K562 (cell line): ENCODE data around the gene SLC34A3.

Experiments
- BACH1 ChIP-seq: fragments of 200-800 bp; sonication (Bioruptor generic); IDR thresholded peaks from 2 replicates; pipeline ENCODE4 v1.6.1; 2016; ENCODE audit warnings: missing genetic modification characterization, missing compliant biosample characterization
- BRD4 ChIP-seq: fragments of 200-600 bp; sonication (generic); IDR thresholded peaks from 2 replicates; pipeline ENCODE4 v1.6.1; 2017; ENCODE audit warnings: inconsistent platforms
- EGR1 ChIP-seq: fragments of 450-650 bp; conservative IDR thresholded peaks from 2 replicates; pipeline ENCODE4 v1.6.1; 2017; ENCODE audit warnings: mild to moderate bottlenecking
- MYC ChIP-seq, 2 experiments: fragments of 250-450 bp in 1 of 2; sonication (Bioruptor Pico) in 1 of 2; IDR thresholded peaks; 2 replicates each; pipeline versions ENCODE4 v1.5.1 to v1.6.1; 2012 to 2021; ENCODE audit warnings: low read depth in 2 of 2, borderline replicate concordance in 1 of 2, improper control_type of control experiment in 1 of 2, low read length in 1 of 2, mild to moderate bottlenecking in 1 of 2, moderate library complexity in 1 of 2
- PHB ChIP-seq: fragments of 250-450 bp; sonication (Bioruptor Pico); IDR thresholded peaks from 2 replicates; pipeline ENCODE4 v1.5.0; 2021
- PHB2 ChIP-seq: fragments of 450-650 bp; IDR thresholded peaks from 2 replicates; pipeline ENCODE4 v1.6.1; 2017; ENCODE audit warnings: low read depth
- POLR2AphosphoS2 ChIP-seq: IDR thresholded peaks from 2 replicates; pipeline ENCODE4 v1.6.1; 2012; ENCODE audit warnings: low read length, improper control_type of control experiment
- POLR2AphosphoS5 ChIP-seq: IDR thresholded peaks from 2 replicates; pipeline ENCODE4 v1.6.1; 2011; ENCODE audit warnings: mild to moderate bottlenecking, low read depth, low read length, moderate library complexity; ENCODE audit not compliant: control insufficient read depth, insufficient read depth
- ZKSCAN8 ChIP-seq: fragments of 200-800 bp; sonication (Bioruptor generic); IDR thresholded peaks from 2 replicates; pipeline ENCODE4 v1.6.1; 2016; ENCODE audit warnings: missing genetic modification characterization, missing compliant biosample characterization
- TF ChIP-seq, protein P1 (sequence below): conservative IDR thresholded peaks from 2 replicates; pipeline ENCODE4 v1.6.1; 2011; ENCODE audit warnings: low read depth, mild to moderate bottlenecking, low read length; ENCODE audit not compliant: control insufficient read depth
- TF ChIP-seq, protein P2 (sequence below), 3 experiments: IDR thresholded peaks in 2 of 3; conservative IDR thresholded peaks in 1 of 3; 2 replicates each; pipeline ENCODE4 v1.5.1; 2011 to 2012; ENCODE audit warnings: low read length in 3 of 3, mild to moderate bottlenecking in 3 of 3, control low read depth in 2 of 3, improper control_type of control experiment in 1 of 3, inconsistent platforms in 1 of 3, low read depth in 1 of 3, mixed read lengths in 1 of 3, moderate library complexity in 1 of 3; ENCODE audit not compliant: insufficient read depth in 2 of 3
- TF ChIP-seq, protein P3 (sequence below): sonication (generic); formaldehyde crosslinking; IDR thresholded peaks from 2 replicates; pipeline ENCODE4 v1.8.0; 2023; ENCODE audit warnings: missing genetic modification reagents, mild to moderate bottlenecking, borderline replicate concordance
- TF ChIP-seq, protein P4 (sequence below): sonication (generic); formaldehyde crosslinking; IDR thresholded peaks from 2 replicates; pipeline ENCODE4 v1.8.1; 2022; ENCODE audit warnings: missing genetic modification reagents
- TF ChIP-seq, protein P5 (sequence below): fragments of 250-450 bp; sonication (Bioruptor Pico); IDR thresholded peaks from 2 replicates; pipeline ENCODE4 v1.8.0; 2022; ENCODE audit warnings: moderate library complexity, mild to moderate bottlenecking, inconsistent platforms

DNA sequence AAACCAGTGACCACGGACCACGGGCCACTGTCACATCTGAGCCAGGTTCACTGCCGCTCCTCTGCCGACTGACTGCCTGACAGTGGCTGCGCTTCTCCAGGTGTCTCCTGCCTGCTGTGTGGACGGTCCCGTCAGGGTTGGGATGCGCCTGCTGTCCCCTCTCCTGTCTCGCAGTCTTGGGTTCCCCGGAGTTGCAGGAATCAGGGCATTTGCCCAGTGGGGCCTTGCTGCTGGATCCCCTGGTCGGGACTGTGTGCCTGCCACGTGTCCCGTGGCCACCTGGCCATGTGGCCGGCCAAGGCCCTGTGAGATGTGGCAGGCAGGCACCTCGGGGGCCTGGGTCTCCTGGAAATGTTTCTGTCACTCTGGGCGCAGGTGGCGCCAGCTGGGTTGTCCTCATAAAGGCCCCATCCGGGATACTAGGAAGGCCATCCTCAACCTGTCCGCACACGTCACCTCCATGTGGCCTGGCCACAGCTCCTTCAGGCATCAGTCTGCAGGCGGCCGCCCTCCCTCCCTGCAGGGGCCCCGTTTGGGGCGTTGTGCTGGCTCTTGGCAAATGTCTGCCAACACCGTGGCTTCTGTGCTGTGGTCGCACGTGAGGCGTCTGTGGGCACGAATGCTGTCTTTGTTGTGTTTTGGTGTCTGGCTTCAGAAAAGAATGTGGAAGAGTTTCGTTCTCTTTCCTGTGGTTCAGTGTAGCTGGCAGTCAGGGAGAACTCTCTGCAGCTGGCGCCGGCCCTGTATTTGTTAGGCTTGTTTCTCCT lies 40.4 kb downstream of the SLC34A3 start:
- TF ChIP-seq BACH1 (tag): no peak
- TF ChIP-seq, protein P1, sequence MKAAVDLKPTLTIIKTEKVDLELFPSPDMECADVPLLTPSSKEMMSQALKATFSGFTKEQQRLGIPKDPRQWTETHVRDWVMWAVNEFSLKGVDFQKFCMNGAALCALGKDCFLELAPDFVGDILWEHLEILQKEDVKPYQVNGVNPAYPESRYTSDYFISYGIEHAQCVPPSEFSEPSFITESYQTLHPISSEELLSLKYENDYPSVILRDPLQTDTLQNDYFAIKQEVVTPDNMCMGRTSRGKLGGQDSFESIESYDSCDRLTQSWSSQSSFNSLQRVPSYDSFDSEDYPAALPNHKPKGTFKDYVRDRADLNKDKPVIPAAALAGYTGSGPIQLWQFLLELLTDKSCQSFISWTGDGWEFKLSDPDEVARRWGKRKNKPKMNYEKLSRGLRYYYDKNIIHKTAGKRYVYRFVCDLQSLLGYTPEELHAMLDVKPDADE: no peak
- TF ChIP-seq, protein P2, sequence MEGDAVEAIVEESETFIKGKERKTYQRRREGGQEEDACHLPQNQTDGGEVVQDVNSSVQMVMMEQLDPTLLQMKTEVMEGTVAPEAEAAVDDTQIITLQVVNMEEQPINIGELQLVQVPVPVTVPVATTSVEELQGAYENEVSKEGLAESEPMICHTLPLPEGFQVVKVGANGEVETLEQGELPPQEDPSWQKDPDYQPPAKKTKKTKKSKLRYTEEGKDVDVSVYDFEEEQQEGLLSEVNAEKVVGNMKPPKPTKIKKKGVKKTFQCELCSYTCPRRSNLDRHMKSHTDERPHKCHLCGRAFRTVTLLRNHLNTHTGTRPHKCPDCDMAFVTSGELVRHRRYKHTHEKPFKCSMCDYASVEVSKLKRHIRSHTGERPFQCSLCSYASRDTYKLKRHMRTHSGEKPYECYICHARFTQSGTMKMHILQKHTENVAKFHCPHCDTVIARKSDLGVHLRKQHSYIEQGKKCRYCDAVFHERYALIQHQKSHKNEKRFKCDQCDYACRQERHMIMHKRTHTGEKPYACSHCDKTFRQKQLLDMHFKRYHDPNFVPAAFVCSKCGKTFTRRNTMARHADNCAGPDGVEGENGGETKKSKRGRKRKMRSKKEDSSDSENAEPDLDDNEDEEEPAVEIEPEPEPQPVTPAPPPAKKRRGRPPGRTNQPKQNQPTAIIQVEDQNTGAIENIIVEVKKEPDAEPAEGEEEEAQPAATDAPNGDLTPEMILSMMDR (IDR thresholded peaks at IDR 0.05 in 2 of 3, conservative IDR thresholded peaks at IDR 0.05 in 1 of 3; ENCODE audit: insufficient read depth in 2 of 3, low read depth in 1 of 3, low read length in 3 of 3): no peak
- TF ChIP-seq BRD4: no peak
- TF ChIP-seq, protein P3, sequence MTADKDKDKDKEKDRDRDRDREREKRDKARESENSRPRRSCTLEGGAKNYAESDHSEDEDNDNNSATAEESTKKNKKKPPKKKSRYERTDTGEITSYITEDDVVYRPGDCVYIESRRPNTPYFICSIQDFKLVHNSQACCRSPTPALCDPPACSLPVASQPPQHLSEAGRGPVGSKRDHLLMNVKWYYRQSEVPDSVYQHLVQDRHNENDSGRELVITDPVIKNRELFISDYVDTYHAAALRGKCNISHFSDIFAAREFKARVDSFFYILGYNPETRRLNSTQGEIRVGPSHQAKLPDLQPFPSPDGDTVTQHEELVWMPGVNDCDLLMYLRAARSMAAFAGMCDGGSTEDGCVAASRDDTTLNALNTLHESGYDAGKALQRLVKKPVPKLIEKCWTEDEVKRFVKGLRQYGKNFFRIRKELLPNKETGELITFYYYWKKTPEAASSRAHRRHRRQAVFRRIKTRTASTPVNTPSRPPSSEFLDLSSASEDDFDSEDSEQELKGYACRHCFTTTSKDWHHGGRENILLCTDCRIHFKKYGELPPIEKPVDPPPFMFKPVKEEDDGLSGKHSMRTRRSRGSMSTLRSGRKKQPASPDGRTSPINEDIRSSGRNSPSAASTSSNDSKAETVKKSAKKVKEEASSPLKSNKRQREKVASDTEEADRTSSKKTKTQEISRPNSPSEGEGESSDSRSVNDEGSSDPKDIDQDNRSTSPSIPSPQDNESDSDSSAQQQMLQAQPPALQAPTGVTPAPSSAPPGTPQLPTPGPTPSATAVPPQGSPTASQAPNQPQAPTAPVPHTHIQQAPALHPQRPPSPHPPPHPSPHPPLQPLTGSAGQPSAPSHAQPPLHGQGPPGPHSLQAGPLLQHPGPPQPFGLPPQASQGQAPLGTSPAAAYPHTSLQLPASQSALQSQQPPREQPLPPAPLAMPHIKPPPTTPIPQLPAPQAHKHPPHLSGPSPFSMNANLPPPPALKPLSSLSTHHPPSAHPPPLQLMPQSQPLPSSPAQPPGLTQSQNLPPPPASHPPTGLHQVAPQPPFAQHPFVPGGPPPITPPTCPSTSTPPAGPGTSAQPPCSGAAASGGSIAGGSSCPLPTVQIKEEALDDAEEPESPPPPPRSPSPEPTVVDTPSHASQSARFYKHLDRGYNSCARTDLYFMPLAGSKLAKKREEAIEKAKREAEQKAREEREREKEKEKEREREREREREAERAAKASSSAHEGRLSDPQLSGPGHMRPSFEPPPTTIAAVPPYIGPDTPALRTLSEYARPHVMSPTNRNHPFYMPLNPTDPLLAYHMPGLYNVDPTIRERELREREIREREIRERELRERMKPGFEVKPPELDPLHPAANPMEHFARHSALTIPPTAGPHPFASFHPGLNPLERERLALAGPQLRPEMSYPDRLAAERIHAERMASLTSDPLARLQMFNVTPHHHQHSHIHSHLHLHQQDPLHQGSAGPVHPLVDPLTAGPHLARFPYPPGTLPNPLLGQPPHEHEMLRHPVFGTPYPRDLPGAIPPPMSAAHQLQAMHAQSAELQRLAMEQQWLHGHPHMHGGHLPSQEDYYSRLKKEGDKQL (CRISPR knock-in tag): no peak
- no peak for TF ChIP-seq POLR2AphosphoS2
- TF ChIP-seq, protein P4, sequence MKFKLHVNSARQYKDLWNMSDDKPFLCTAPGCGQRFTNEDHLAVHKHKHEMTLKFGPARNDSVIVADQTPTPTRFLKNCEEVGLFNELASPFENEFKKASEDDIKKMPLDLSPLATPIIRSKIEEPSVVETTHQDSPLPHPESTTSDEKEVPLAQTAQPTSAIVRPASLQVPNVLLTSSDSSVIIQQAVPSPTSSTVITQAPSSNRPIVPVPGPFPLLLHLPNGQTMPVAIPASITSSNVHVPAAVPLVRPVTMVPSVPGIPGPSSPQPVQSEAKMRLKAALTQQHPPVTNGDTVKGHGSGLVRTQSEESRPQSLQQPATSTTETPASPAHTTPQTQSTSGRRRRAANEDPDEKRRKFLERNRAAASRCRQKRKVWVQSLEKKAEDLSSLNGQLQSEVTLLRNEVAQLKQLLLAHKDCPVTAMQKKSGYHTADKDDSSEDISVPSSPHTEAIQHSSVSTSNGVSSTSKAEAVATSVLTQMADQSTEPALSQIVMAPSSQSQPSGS: no peak
- TF ChIP-seq PHB (CRISPR knock-in tag): no peak
- no peak for TF ChIP-seq MYC (IDR thresholded peaks at IDR 0.05; ENCODE audit: low read depth, low read length)
- TF ChIP-seq MYC (CRISPR knock-in tag; IDR thresholded peaks at IDR 0.05; ENCODE audit: borderline replicate concordance, low read depth): no peak
- TF ChIP-seq, protein P5, sequence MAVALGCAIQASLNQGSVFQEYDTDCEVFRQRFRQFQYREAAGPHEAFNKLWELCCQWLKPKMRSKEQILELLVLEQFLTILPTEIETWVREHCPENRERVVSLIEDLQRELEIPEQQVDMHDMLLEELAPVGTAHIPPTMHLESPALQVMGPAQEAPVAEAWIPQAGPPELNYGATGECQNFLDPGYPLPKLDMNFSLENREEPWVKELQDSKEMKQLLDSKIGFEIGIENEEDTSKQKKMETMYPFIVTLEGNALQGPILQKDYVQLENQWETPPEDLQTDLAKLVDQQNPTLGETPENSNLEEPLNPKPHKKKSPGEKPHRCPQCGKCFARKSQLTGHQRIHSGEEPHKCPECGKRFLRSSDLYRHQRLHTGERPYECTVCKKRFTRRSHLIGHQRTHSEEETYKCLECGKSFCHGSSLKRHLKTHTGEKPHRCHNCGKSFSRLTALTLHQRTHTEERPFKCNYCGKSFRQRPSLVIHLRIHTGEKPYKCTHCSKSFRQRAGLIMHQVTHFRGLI (CRISPR knock-in tag): no peak
- TF ChIP-seq POLR2AphosphoS5: no peak
- no peak for TF ChIP-seq ZKSCAN8 (CRISPR knock-in tag)
- TF ChIP-seq EGR1: no peak
- TF ChIP-seq PHB2: no peak
